Measurements from ENCODE around the gene DICER1. TPM values are rescaled to one million over a fixed set of nuclear protein-coding genes. Genes with fewer than 3 reads are reported as not detected.

DICER1 gene
- total RNA-seq, 3 donors from 2014 or later: 74.9 to 126 (median 78.0) TPM

DNA sequence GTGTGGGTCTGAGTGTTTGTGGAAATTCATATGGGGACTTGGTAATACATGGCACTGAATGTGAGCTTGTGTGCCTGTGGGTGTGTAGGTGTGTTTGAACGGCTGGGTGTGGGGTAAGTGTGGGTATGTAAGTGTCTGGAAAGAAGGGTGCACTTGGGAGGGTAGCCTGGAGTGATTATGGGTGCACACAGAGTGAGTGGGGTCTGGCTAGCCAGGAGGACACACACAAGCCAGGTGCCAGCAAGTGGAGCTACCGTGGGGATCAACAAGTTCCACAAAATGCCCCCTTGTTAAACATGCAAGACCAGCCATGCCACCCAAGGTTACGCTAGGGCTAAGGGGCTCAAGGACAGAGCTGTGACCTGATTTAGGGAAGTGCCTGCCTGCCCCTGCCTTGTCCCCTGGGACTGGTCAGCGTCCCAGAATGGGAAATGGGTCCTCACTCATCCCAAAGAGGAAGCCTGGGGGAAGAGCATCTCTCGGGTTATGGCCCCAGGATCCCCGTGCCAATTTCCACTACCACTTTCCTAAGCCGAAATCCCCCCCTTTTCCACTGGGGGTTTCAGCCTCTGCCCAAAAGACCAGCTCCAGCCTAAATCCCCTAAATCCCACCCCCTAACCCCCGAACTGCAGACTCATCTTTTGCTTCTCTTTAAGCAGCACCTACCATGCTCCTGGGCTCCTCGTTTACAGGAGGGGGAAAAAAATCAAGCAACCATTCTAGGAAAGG lies 118.6 kb downstream of the DICER1 start:
- Histone ChIP-seq H3K4me3 (no peak overlapping the region), H3K36me3 (no peaks in the 10 kb centered on the region), H3K9me3 (peaks cover 0 to 3% of the 10 kb centered on the region in 2 donors), H3K27ac (no peak overlapping the region), H3K27me3 (peaks cover 0 to 3% of the 10 kb centered on the region in 2 donors), H3K4me1 (no peaks in the 10 kb centered on the region)
- DNase-seq (ENCODE audit: low spot score in 2 of 2): no peak
- TF ChIP-seq POLR2AphosphoS5 (IDR thresholded peaks at IDR 0.05): no peak
- TF ChIP-seq, protein P1, sequence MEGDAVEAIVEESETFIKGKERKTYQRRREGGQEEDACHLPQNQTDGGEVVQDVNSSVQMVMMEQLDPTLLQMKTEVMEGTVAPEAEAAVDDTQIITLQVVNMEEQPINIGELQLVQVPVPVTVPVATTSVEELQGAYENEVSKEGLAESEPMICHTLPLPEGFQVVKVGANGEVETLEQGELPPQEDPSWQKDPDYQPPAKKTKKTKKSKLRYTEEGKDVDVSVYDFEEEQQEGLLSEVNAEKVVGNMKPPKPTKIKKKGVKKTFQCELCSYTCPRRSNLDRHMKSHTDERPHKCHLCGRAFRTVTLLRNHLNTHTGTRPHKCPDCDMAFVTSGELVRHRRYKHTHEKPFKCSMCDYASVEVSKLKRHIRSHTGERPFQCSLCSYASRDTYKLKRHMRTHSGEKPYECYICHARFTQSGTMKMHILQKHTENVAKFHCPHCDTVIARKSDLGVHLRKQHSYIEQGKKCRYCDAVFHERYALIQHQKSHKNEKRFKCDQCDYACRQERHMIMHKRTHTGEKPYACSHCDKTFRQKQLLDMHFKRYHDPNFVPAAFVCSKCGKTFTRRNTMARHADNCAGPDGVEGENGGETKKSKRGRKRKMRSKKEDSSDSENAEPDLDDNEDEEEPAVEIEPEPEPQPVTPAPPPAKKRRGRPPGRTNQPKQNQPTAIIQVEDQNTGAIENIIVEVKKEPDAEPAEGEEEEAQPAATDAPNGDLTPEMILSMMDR (IDR thresholded peaks at IDR 0.05): no peak
- TF ChIP-seq POLR2A (IDR thresholded peaks at IDR 0.05): no peak
- intact Hi-C loops (cut with DNase I; ENCODE audit: low total_unique reads): no loop called here

DNA sequence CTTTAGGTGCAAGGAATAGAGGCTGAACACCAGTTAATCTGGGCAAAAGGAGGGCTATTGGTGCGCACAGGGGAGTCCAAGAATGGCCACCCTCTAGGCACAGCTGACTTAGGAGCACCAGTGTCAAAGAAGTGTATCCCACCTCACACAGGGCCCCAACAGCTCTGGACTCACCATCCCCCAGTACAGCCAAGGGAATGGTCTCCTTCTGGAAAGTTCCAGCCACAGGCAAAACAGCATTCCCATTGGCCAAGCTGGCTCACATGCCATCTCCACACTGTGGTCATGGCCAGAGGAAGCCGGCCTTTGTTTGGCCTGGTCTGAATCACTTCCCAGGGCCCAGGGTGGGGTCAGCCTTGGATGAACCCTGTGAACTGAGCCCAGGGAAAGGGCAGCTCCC lies 120.1 kb downstream of the DICER1 start:
- Histone ChIP-seq H3K4me3 (no peak overlapping the region), H3K27ac (no peak overlapping the region), H3K36me3 (no peaks in the 10 kb centered on the region), H3K27me3 (peaks cover 0 to 3% of the 10 kb centered on the region in 2 donors), H3K9me3 (peaks cover 4 to 9% of the 10 kb centered on the region in 2 donors), H3K4me1 (no peaks in the 10 kb centered on the region)
- TF ChIP-seq POLR2AphosphoS5 (IDR thresholded peaks at IDR 0.05) (no peak), POLR2A (IDR thresholded peaks at IDR 0.05) (no peak)
- TF ChIP-seq, protein P1 (IDR thresholded peaks at IDR 0.05): no peak
- DNase-seq (ENCODE audit: low spot score in 2 of 2): no peak
- intact Hi-C loops (cut with DNase I; ENCODE audit: low total_unique reads): no loop called here

Other genes with a start within 250 kb of the DICER1 start
- gene CLMN, start 162.4 kb upstream of the DICER1 start, total RNA-seq: 10 to 100 TPM; 23.7 to 73.6 (median 48.5) TPM